ENCODE measurements around the gene DEPDC4. TPM values are rescaled to one million over a fixed set of nuclear protein-coding genes. Genes with fewer than 3 reads are reported as not detected.

The DEPDC4 gene
- total RNA-seq, 4 donors from 2014 or later = 1.2 TPM; not detected in 3

- Histone ChIP-seq H3K27ac (peak overlapping the region in 1 of 4 donors; percentile 56), H3K27me3 (no peaks in the 10 kb centered on the region), H3K4me1 (peaks cover 0 to 4% (median 0%) of the 10 kb centered on the region in 4 donors), H3K9me3 (no peaks in the 10 kb centered on the region), H3K4me3 (no peak overlapping the region), H3K36me3 (peaks cover 6 to 73% (median 9%) of the 10 kb centered on the region in 3 donors)
- DNase-seq (ENCODE audit: low spot score in 2 of 2) = no peak
- 57 to 68% methylated on average over 1 of the region's 1 CpG for WGBS, 2 donors
- TF ChIP-seq CTCF (IDR thresholded peaks at IDR 0.05) (no peak), EP300 (IDR thresholded peaks at IDR 0.05) (no peak), POLR2A (IDR thresholded peaks at IDR 0.05) (no peak)
Observed at GRCh38 chr12:100215209-100215608, 51.7 kb downstream of the DEPDC4 start.

DNA sequence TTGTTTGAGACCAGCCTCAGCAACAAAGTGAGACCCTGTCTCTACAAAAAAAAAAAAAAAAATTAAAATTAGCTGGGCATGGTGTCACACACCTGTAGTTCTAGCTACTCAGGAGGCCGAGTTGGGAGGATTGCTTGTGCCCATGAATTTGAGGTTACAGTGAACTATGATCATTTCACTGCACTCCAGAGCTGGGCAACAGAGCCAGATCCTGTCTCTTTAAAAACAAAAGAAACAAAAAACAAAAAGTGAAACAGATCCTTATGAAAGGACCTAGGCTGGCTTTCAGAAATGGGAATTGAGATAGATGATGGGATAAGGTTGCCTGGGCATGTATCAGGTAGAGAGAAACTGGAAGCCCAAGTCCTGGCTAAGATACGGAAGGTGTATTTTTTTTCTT is 52.4 kb downstream of the DEPDC4 start:
- 96% methylated on average over 2 of the region's 2 CpGs for WGBS, 2 donors

DNA sequence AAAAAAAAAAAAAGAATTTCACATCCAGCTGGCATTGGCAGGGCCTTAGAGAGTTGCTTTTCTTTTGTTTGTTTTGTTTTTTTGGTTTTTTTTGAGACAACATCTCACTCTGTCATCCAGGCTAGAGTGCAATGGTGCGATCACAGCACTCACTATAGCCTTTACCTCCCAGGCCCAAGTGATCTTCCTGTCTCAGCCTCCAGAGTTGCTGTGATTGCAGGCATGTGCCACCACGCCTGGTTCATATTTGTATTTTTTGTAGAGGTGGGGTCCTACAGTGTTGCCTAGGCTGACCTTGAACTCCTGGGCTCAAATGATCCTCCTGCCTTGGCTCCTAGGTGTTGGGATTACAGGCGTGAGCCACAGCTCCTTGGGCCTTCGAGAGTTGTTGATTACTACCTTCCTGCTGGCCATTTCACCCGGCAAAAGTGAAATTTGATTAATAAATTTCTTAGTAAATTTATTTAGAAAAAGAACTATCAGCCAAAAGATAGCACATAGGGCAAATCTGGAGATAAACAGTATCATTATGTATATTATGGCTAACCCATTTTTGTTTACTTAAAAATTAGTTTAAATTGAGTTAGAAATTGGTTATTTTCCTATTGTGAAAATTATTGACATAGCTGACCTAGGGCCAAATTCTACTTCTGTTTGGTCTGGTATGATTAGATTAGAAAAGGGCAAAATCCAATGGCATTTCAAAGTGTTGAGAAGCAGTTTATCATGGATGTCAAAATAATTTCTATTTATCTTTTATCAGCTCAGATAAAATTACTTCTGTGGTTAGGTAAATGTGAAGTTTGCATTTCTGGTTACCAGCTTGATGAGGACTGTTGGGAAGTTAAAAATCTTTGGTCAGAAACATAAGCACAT is 53.6 kb downstream of the DEPDC4 start:
- H3K9me3 ChIP-seq = no peaks in the 10 kb centered on the region
- no peak for TF ChIP-seq EP300 (IDR thresholded peaks at IDR 0.05)
- TF ChIP-seq POLR2A (IDR thresholded peaks at IDR 0.05) = no peak
- TF ChIP-seq CTCF (IDR thresholded peaks at IDR 0.05) = no peak
- peaks cover 0 to 4% (median 0%) of the 10 kb centered on the region in 4 donors for H3K4me1 ChIP-seq
- H3K36me3 ChIP-seq = peaks cover 6 to 74% (median 13%) of the 10 kb centered on the region in 3 donors
- no peak for DNase-seq (ENCODE audit: low spot score in 2 of 2)
- no peak overlapping the region for H3K27ac ChIP-seq
- H3K27me3 ChIP-seq = no peaks in the 10 kb centered on the region
- H3K4me3 ChIP-seq = no peak overlapping the region
- 95 to 97% methylated on average over 5 of the region's 5 CpGs for WGBS, 2 donors

More for the DNA sequence above, 52.4 kb downstream of the DEPDC4 start:
- H3K4me3 ChIP-seq = no peak overlapping the region
- H3K36me3 ChIP-seq = peaks cover 6 to 72% (median 9%) of the 10 kb centered on the region in 3 donors
- no peaks in the 10 kb centered on the region for H3K9me3 ChIP-seq
- TF ChIP-seq CTCF (IDR thresholded peaks at IDR 0.05) = no peak
- TF ChIP-seq EP300 (IDR thresholded peaks at IDR 0.05) = no peak
- TF ChIP-seq POLR2A (IDR thresholded peaks at IDR 0.05) = no peak
- H3K27ac ChIP-seq = peak overlapping the region in 3 of 4 donors; percentile 19 to 56 (median 56)
- H3K4me1 ChIP-seq = peaks cover 0 to 4% (median 0%) of the 10 kb centered on the region in 4 donors
- no peaks in the 10 kb centered on the region for H3K27me3 ChIP-seq
- no peak for DNase-seq (ENCODE audit: low spot score in 2 of 2)

DNA sequence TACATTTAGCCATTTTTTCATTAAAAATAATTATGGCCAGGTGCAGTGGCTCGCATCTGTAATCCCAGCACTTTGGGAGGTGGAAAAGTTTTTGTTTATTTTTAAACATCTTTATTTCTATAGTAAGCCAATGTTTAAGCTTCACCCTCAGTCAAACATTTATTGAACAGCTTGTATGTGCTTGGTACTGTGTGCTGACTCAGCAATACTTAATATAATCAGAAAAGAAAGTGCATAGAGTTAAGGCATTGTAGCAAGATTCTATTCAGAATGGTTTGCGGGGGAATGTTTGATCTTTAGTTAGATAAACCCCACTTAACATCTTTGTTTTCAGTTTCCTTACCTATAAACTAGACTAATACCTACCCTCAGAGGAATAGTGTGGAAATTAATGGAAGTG is 55.2 kb downstream of the DEPDC4 start:
- Histone ChIP-seq H3K27ac (no peak overlapping the region), H3K9me3 (no peaks in the 10 kb centered on the region), H3K36me3 (peaks cover 6 to 81% (median 13%) of the 10 kb centered on the region in 3 donors), H3K4me3 (no peak overlapping the region), H3K4me1 (peaks cover 0 to 4% (median 0%) of the 10 kb centered on the region in 4 donors), H3K27me3 (no peaks in the 10 kb centered on the region)
- TF ChIP-seq EP300 (IDR thresholded peaks at IDR 0.05) (no peak), CTCF (IDR thresholded peaks at IDR 0.05) (no peak), POLR2A (IDR thresholded peaks at IDR 0.05) (no peak)
- no peak for DNase-seq (ENCODE audit: low spot score in 2 of 2)
- 91 to 94% methylated on average over 2 of the region's 2 CpGs for WGBS, 2 donors

DNA sequence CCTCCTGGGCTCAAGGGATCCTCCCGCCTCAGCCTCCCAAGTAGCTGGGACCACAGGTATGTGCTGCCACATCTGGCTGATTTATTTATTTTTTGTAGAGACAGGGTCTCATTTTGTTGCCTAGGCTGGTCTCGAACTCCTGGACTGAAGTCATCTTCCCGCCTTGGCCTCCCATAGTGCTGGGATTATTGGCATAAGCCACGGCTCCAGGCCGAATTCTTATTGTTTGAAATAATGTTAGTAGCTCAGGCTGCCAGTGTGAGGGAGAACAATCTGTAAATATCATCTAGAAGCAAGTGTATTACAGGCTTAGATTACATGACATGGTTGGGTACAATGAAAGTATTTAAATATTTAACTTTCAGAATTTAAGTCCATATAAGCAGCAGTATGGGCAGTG is 58.0 kb downstream of the DEPDC4 start:
- no peaks in the 10 kb centered on the region for H3K27me3 ChIP-seq
- H3K4me1 ChIP-seq = peaks cover 0 to 5% (median 0%) of the 10 kb centered on the region in 4 donors
- TF ChIP-seq POLR2A (IDR thresholded peaks at IDR 0.05) (no peak), EP300 (IDR thresholded peaks at IDR 0.05) (no peak), CTCF (IDR thresholded peaks at IDR 0.05) (no peak)
- no peak overlapping the region for H3K27ac ChIP-seq
- H3K36me3 ChIP-seq = peaks cover 6 to 86% (median 16%) of the 10 kb centered on the region in 3 donors
- DNase-seq (ENCODE audit: low spot score in 2 of 2) = no peak
- H3K9me3 ChIP-seq = no peaks in the 10 kb centered on the region
- WGBS, 2 donors = 96% methylated on average over 5 of the region's 5 CpGs
- H3K4me3 ChIP-seq = no peak overlapping the region

Measured in tibial nerve (tissue), 4 donors.